GM23248 (cell line): ENCODE measurements around the gene ANO8.

Experiments used
- EZH2 ChIP-seq: fragments of 200-600 bp; sonication (generic); IDR thresholded peaks from 2 replicates; pipeline ENCODE4 v1.6.1; 2018; ENCODE audit warnings: antibody characterized with exemption, mild to moderate bottlenecking; ENCODE audit not compliant: insufficient read depth, poor library complexity, severe bottlenecking
- EZH2phosphoT487 ChIP-seq: fragments of 200-600 bp; sonication (generic); IDR thresholded peaks from 2 replicates; pipeline ENCODE4 v1.6.1; 2018; ENCODE audit warnings: antibody characterized with exemption, moderate library complexity, mild to moderate bottlenecking, low read depth; ENCODE audit not compliant: insufficient read depth

DNA sequence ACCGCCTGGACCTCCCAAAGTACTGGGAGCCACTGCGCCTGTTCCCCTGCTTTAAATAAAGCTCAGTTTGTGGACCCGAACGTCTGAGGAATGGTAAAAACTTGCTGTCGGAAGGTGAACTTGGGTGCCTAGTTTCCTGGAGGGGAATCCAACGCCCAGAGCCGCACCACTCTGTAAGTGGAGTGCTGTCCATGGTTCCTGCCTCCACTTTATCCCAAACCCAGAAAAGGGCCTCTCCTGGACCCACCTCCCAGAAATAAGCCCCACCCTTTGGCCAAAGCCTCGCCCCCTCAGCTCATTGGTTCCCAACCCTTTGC lies 2.3 kb downstream of the ANO8 start:
- TF ChIP-seq EZH2 (no peak), EZH2phosphoT487 (no peak)
